Activated naive CD8-positive, alpha-beta T cell (primary cell): ENCODE data around the gene POLR1A.
"Not testable (repeated sequence)": the region's sequence is repeated elsewhere in the genome, so short reads cannot be mapped to it uniquely, and the experiment has no call there.

Experiments
- H3K27ac Mint-ChIP-seq: one replicate; pipeline ENCODE4 v1.8.0; 2021; ENCODE audit warnings: mixed read lengths
- H3K27me3 Mint-ChIP-seq: one replicate; pipeline ENCODE4 v1.8.0; 2021; ENCODE audit warnings: mixed read lengths
- H3K36me3 Mint-ChIP-seq: one replicate; pipeline ENCODE4 v1.8.0; 2021; ENCODE audit warnings: mixed read lengths
- H3K4me1 Mint-ChIP-seq: one replicate; pipeline ENCODE4 v1.8.0; 2021; ENCODE audit warnings: low read depth, mixed read lengths
- H3K4me3 Mint-ChIP-seq: one replicate; pipeline ENCODE4 v1.8.0; 2021; ENCODE audit warnings: mild to moderate bottlenecking, mixed read lengths
- H3K9me3 Mint-ChIP-seq: one replicate; pipeline ENCODE4 v1.8.0; 2021; ENCODE audit warnings: low read depth, mixed read lengths

The POLR1A gene

GRCh38 chr2:85998071-85998991 lies 107.4 kb downstream of the POLR1A start:
- Mint-ChIP-seq H3K4me1 (peaks cover 61% of the 10 kb centered on the region), H3K27ac (peak overlapping the region; percentile 56), H3K9me3 (no peaks in the 10 kb centered on the region), H3K27me3 (no peaks in the 10 kb centered on the region), H3K4me3 (peak overlapping the region; percentile 51), H3K36me3 (no peaks in the 10 kb centered on the region)

- H3K27me3 Mint-ChIP-seq = no peaks in the 10 kb centered on the region
- peaks cover 61% of the 10 kb centered on the region for H3K4me1 Mint-ChIP-seq
- H3K36me3 Mint-ChIP-seq = no peaks in the 10 kb centered on the region
- peak overlapping the region; percentile 17 for H3K4me3 Mint-ChIP-seq
- no peaks in the 10 kb centered on the region for H3K9me3 Mint-ChIP-seq
- H3K27ac Mint-ChIP-seq = no peak overlapping the region
These were observed 108.4 kb downstream of the POLR1A start for GRCh38 chr2:85997017-85997970.

- Mint-ChIP-seq H3K27ac (no peak overlapping the region), H3K27me3 (no peaks in the 10 kb centered on the region), H3K4me1 (peaks cover 61% of the 10 kb centered on the region), H3K36me3 (no peaks in the 10 kb centered on the region), H3K9me3 (no peaks in the 10 kb centered on the region), H3K4me3 (no peak overlapping the region)
These were observed 109.1 kb downstream of the POLR1A start for GRCh38 chr2:85996591-85996990.

- H3K27me3 Mint-ChIP-seq = no peaks in the 10 kb centered on the region
- H3K9me3 Mint-ChIP-seq = no peaks in the 10 kb centered on the region
- no peak overlapping the region for H3K27ac Mint-ChIP-seq
- H3K4me3 Mint-ChIP-seq = no peak overlapping the region
- H3K4me1 Mint-ChIP-seq = peaks cover 57% of the 10 kb centered on the region
- H3K36me3 Mint-ChIP-seq = no peaks in the 10 kb centered on the region
These were observed 109.8 kb downstream of the POLR1A start for GRCh38 chr2:85995648-85996529.

GRCh38 chr2:85994897-85995647 lies 110.6 kb downstream of the POLR1A start:
- H3K4me3 Mint-ChIP-seq = no peak overlapping the region

GRCh38 chr2:85994421-85994777 lies 111.3 kb downstream of the POLR1A start:
- Mint-ChIP-seq H3K9me3 (no peaks in the 10 kb centered on the region), H3K36me3 (no peaks in the 10 kb centered on the region), H3K27me3 (no peaks in the 10 kb centered on the region), H3K4me1 (peaks cover 42% of the 10 kb centered on the region), H3K27ac (no peak overlapping the region), H3K4me3 (no peak overlapping the region)

More at GRCh38 chr2:85994897-85995647, 110.6 kb downstream of the POLR1A start:
- Mint-ChIP-seq H3K4me1 (peaks cover 49% of the 10 kb centered on the region), H3K9me3 (no peaks in the 10 kb centered on the region), H3K27me3 (no peaks in the 10 kb centered on the region), H3K27ac (no peak overlapping the region), H3K36me3 (no peaks in the 10 kb centered on the region)

- H3K9me3 Mint-ChIP-seq = no peaks in the 10 kb centered on the region
- H3K36me3 Mint-ChIP-seq = no peaks in the 10 kb centered on the region
- peaks cover 27% of the 10 kb centered on the region for H3K4me1 Mint-ChIP-seq
- H3K4me3 Mint-ChIP-seq = no peak overlapping the region
- no peaks in the 10 kb centered on the region for H3K27me3 Mint-ChIP-seq
- H3K27ac Mint-ChIP-seq = no peak overlapping the region
These were observed 113.1 kb downstream of the POLR1A start for GRCh38 chr2:85992611-85993010.

GRCh38 chr2:85992053-85992452 lies 113.6 kb downstream of the POLR1A start:
- not testable (repeated sequence) for H3K36me3 Mint-ChIP-seq, H3K27ac Mint-ChIP-seq, H3K27me3 Mint-ChIP-seq, H3K9me3 Mint-ChIP-seq, H3K4me3 Mint-ChIP-seq
- H3K4me1 Mint-ChIP-seq = peaks cover 21% of the 10 kb centered on the region

- Mint-ChIP-seq H3K27me3 (no peaks in the 10 kb centered on the region), H3K27ac (no peak overlapping the region), H3K4me1 (peaks cover 15% of the 10 kb centered on the region), H3K36me3 (no peaks in the 10 kb centered on the region), H3K9me3 (no peaks in the 10 kb centered on the region), H3K4me3 (no peak overlapping the region)
These were observed 115.6 kb downstream of the POLR1A start for GRCh38 chr2:85990084-85990483.

- H3K9me3 Mint-ChIP-seq = no peaks in the 10 kb centered on the region
- H3K27ac Mint-ChIP-seq = no peak overlapping the region
- no peak overlapping the region for H3K4me3 Mint-ChIP-seq
- H3K4me1 Mint-ChIP-seq = peaks cover 8% of the 10 kb centered on the region
- no peaks in the 10 kb centered on the region for H3K27me3 Mint-ChIP-seq
- no peaks in the 10 kb centered on the region for H3K36me3 Mint-ChIP-seq
These were observed 116.3 kb downstream of the POLR1A start for GRCh38 chr2:85989288-85989865.

- Mint-ChIP-seq H3K36me3 (no peaks in the 10 kb centered on the region), H3K4me1 (peaks cover 3% of the 10 kb centered on the region), H3K27me3 (no peaks in the 10 kb centered on the region), H3K4me3 (no peak overlapping the region), H3K9me3 (no peaks in the 10 kb centered on the region), H3K27ac (no peak overlapping the region)
These were observed 116.8 kb downstream of the POLR1A start for GRCh38 chr2:85988914-85989270.

- Mint-ChIP-seq H3K4me3 (no peak overlapping the region), H3K27me3 (no peaks in the 10 kb centered on the region), H3K4me1 (no peaks in the 10 kb centered on the region), H3K27ac (no peak overlapping the region), H3K36me3 (no peaks in the 10 kb centered on the region), H3K9me3 (no peaks in the 10 kb centered on the region)
These were observed 117.3 kb downstream of the POLR1A start for GRCh38 chr2:85988175-85988913.
